IMR-90 (cell line): ENCODE measurements around the gene OR2H1.

Experiments
- CEBPB ChIP-seq: IDR thresholded peaks from 2 replicates; pipeline ENCODE4 v1.6.1; 2012; ENCODE audit warnings: low read depth, low read length, improper control_type of control experiment
- CHD1 ChIP-seq: IDR thresholded peaks from 2 replicates; pipeline ENCODE4 v1.6.1; 2012; ENCODE audit warnings: low read depth, low read length, improper control_type of control experiment
- ELK1 ChIP-seq: fragments of 150-350 bp; IDR thresholded peaks from 2 replicates; pipeline ENCODE4 v1.6.1; 2016; ENCODE audit warnings: low read depth, mild to moderate bottlenecking, low read length, moderate library complexity, borderline replicate concordance
- NFE2L2 ChIP-seq: fragments of 150-350 bp; IDR thresholded peaks from 2 replicates; pipeline ENCODE4 v1.6.1; 2016; ENCODE audit warnings: low read depth, mild to moderate bottlenecking, low read length
- POLR2A ChIP-seq: IDR thresholded peaks from 2 replicates; pipeline ENCODE4 v1.6.1; 2012; ENCODE audit warnings: mild to moderate bottlenecking, low read depth, low read length
- RFX5 ChIP-seq: IDR thresholded peaks from 2 replicates; pipeline ENCODE4 v1.8.0; 2012; ENCODE audit warnings: low read depth, mild to moderate bottlenecking, low read length, moderate library complexity
- SMC3 ChIP-seq: fragments of 150-350 bp; IDR thresholded peaks from 2 replicates; pipeline ENCODE4 v1.6.1; 2016; ENCODE audit warnings: low read depth, mild to moderate bottlenecking, antibody characterized with exemption, low read length, moderate library complexity
- USF2 ChIP-seq: fragments of 150-350 bp; IDR thresholded peaks from 2 replicates; pipeline ENCODE4 v1.6.1; 2017; ENCODE audit warnings: mild to moderate bottlenecking, antibody characterized with exemption, low read length, low read depth
- TF ChIP-seq, protein P1 (sequence below): conservative IDR thresholded peaks from 2 replicates; pipeline ENCODE4 v1.5.1; 2012; ENCODE audit warnings: mild to moderate bottlenecking, low read depth, low read length, improper control_type of control experiment

GRCh38 chr6:29501106-29501505 lies 44.2 kb downstream of the OR2H1 start:
- TF ChIP-seq RFX5 = no peak
- no peak for TF ChIP-seq POLR2A
- TF ChIP-seq, protein P1, sequence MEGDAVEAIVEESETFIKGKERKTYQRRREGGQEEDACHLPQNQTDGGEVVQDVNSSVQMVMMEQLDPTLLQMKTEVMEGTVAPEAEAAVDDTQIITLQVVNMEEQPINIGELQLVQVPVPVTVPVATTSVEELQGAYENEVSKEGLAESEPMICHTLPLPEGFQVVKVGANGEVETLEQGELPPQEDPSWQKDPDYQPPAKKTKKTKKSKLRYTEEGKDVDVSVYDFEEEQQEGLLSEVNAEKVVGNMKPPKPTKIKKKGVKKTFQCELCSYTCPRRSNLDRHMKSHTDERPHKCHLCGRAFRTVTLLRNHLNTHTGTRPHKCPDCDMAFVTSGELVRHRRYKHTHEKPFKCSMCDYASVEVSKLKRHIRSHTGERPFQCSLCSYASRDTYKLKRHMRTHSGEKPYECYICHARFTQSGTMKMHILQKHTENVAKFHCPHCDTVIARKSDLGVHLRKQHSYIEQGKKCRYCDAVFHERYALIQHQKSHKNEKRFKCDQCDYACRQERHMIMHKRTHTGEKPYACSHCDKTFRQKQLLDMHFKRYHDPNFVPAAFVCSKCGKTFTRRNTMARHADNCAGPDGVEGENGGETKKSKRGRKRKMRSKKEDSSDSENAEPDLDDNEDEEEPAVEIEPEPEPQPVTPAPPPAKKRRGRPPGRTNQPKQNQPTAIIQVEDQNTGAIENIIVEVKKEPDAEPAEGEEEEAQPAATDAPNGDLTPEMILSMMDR = no peak
- no peak for TF ChIP-seq CHD1
- 0 out of 2 replicates have a peak, but pooled peaks have one; percentile 3 for TF ChIP-seq CEBPB
- no peak for TF ChIP-seq NFE2L2
- TF ChIP-seq USF2 = no peak
- TF ChIP-seq ELK1 = no peak
- TF ChIP-seq SMC3 = no peak
